H1 (cell line): ENCODE results near the gene PDE8B. TPM values are rescaled to one million over a fixed set of nuclear protein-coding genes. Genes with fewer than 3 reads are reported as not detected.

ENCODE experiments used
- CTCF ChIA-PET: fragments of 300-600 bp; sonication (Branson Sonifier 250); formaldehyde crosslinking; loops from one replicate; lab custom pipeline; 2021; ENCODE audit not compliant: partially characterized antibody; lab: Charles Lee
- POLR2A ChIA-PET: fragments of 300-600 bp; sonication (Branson Sonifier 250); formaldehyde crosslinking; loops from one replicate; lab custom pipeline; 2021; ENCODE audit warnings: inconsistent platforms; ENCODE audit not compliant: partially characterized antibody; lab: Charles Lee
- DNase-seq, 2 experiments: peaks; one replicate each; pipeline versions ENCODE4 v3.0.0 to v3.0.0-alpha.2; 2010 to 2022; ENCODE audit warnings: low spot score in 2 of 2, low read depth in 1 of 2, mixed read lengths in 1 of 2
- FAIRE-seq: peaks from 2 replicates; lab custom pipeline; 2011; peaks lifted over from hg19 to GRCh38; lab: Jason Lieb, UNC
- H2AFZ ChIP-seq: 2 replicates; pipeline ENCODE4 v1.8.1; 2012; ENCODE audit warnings: low read length, inconsistent platforms
- H2AK5ac ChIP-seq: 2 replicates; pipeline ENCODE4 v1.6.1; 2013; ENCODE audit warnings: low read depth, low read length
- H2BK120ac ChIP-seq: replicated peaks from 2 replicates; pipeline ENCODE3; 2013; ENCODE audit warnings: low read depth, low read length, inconsistent platforms
- H2BK12ac ChIP-seq: 2 replicates; pipeline ENCODE4 v1.6.1; 2013; ENCODE audit warnings: low read depth, low read length
- H2BK15ac ChIP-seq: 2 replicates; pipeline ENCODE4 v1.6.1; 2013; ENCODE audit warnings: low read length
- H2BK20ac ChIP-seq: 2 replicates; pipeline ENCODE4 v1.6.1; 2013; ENCODE audit warnings: low read length
- H2BK5ac ChIP-seq: 2 replicates; pipeline ENCODE4 v1.6.1; 2013; ENCODE audit warnings: low read depth, low read length
- H3K14ac ChIP-seq: 2 replicates; pipeline ENCODE4 v1.6.1; 2013; ENCODE audit warnings: inconsistent platforms; ENCODE audit not compliant: insufficient read length
- H3K18ac ChIP-seq: 2 replicates; pipeline ENCODE4 v1.6.1; 2013; ENCODE audit warnings: low read length; ENCODE audit errors: extremely low read depth
- H3K23ac ChIP-seq: 2 replicates; pipeline ENCODE4 v1.6.1; 2013; ENCODE audit warnings: inconsistent platforms; ENCODE audit not compliant: insufficient read length
- H3K23me2 ChIP-seq: 2 replicates; pipeline ENCODE4 v1.6.1; 2013; ENCODE audit warnings: low read depth, low read length
- H3K27ac ChIP-seq: 2 replicates; pipeline ENCODE4 v1.6.1; 2011; ENCODE audit warnings: low read depth, low read length, inconsistent platforms
- H3K27me3 ChIP-seq, 4 experiments: replicated peaks in 1 of 4; 1 replicate in 1 of 4; 2 replicates in 3 of 4; pipeline versions ENCODE4 v1.6.1 to v1.8.1; 2011 to 2013; ENCODE audit warnings: low read length in 3 of 4, mild to moderate bottlenecking in 3 of 4, inconsistent platforms in 2 of 4, mixed read lengths in 2 of 4, moderate library complexity in 1 of 4; ENCODE audit not compliant: control insufficient read depth in 3 of 4, insufficient read depth in 3 of 4; ENCODE audit errors: extremely low read depth in 1 of 4
- H3K36me3 ChIP-seq, 4 experiments: 2 replicates each; pipeline versions ENCODE4 v1.6.1 to v1.8.1; 2011 to 2013; ENCODE audit warnings: mild to moderate bottlenecking in 4 of 4, low read length in 3 of 4, moderate library complexity in 2 of 4, control low read depth in 1 of 4, inconsistent platforms in 1 of 4; ENCODE audit not compliant: insufficient read depth in 4 of 4, control insufficient read depth in 2 of 4
- H3K4ac ChIP-seq: replicated peaks from 2 replicates; pipeline ENCODE3; 2013; ENCODE audit warnings: low read length, low read depth, mixed read lengths, inconsistent platforms; ENCODE audit not compliant: insufficient read length
- H3K4me1 ChIP-seq, 4 experiments: replicated peaks in 1 of 4; 1 replicate in 1 of 4; 2 replicates in 3 of 4; pipeline versions ENCODE4 v1.6.1 to v1.8.1; 2011 to 2013; ENCODE audit warnings: low read length in 3 of 4, inconsistent platforms in 2 of 4, mixed read lengths in 1 of 4; ENCODE audit not compliant: insufficient read depth in 4 of 4, control insufficient read depth in 3 of 4
- H3K4me2 ChIP-seq, 2 experiments: 2 replicates each; pipeline versions ENCODE4 v1.6.1 to v1.8.1; 2011 to 2013; ENCODE audit warnings: low read depth in 2 of 2, low read length in 2 of 2, control low read depth in 1 of 2, inconsistent platforms in 1 of 2, mild to moderate bottlenecking in 1 of 2; ENCODE audit not compliant: insufficient read depth in 1 of 2
- H3K4me3 ChIP-seq, 4 experiments: fragments of 200-600, 300-600 bp in 1 of 4; sonication (generic), shearing (Covaris generic), sonication (Bioruptor Twin) in 1 of 4; 2 replicates each; pipeline versions ENCODE4 v1.5.1 to v1.8.1; 2011 to 2016; ENCODE audit warnings: low read length in 4 of 4, low read depth in 3 of 4, control low read depth in 2 of 4, inconsistent platforms in 2 of 4, mild to moderate bottlenecking in 2 of 4, mixed read lengths in 1 of 4, moderate library complexity in 1 of 4; ENCODE audit not compliant: insufficient read depth in 2 of 4; ENCODE audit errors: extremely low read depth in 1 of 4
- H3K56ac ChIP-seq: replicated peaks from 2 replicates; pipeline ENCODE3; 2013; ENCODE audit warnings: low read depth, mild to moderate bottlenecking, mixed read lengths, low read length, inconsistent platforms; ENCODE audit not compliant: insufficient read length
- H3K79me1 ChIP-seq: 2 replicates; pipeline ENCODE4 v1.6.1; 2013; ENCODE audit warnings: low read depth, low read length, control low read depth
- H3K79me2 ChIP-seq, 2 experiments: 2 replicates each; pipeline versions ENCODE4 v1.6.1 to v1.8.1; 2012 to 2013; ENCODE audit warnings: low read length in 2 of 2, mild to moderate bottlenecking in 2 of 2, inconsistent platforms in 1 of 2; ENCODE audit not compliant: insufficient read depth in 2 of 2, control insufficient read depth in 1 of 2
- H3K9ac ChIP-seq, 4 experiments: replicated peaks in 1 of 4; 1 replicate in 1 of 4; 2 replicates in 3 of 4; pipeline versions ENCODE4 v1.6.1 to v1.8.1; 2011 to 2013; ENCODE audit warnings: low read depth in 3 of 4, low read length in 3 of 4, control low read depth in 2 of 4, mild to moderate bottlenecking in 2 of 4, moderate library complexity in 2 of 4, inconsistent platforms in 1 of 4; ENCODE audit errors: extremely low read depth in 1 of 4
- H3K9me3 ChIP-seq, 2 experiments: 2 replicates each; pipeline versions ENCODE4 v1.6.1 to v1.8.1; 2012 to 2013; ENCODE audit warnings: mild to moderate bottlenecking in 2 of 2, moderate library complexity in 2 of 2, control low read depth in 1 of 2, inconsistent platforms in 1 of 2, low read depth in 1 of 2, low read length in 1 of 2, mixed read lengths in 1 of 2; ENCODE audit not compliant: insufficient read depth in 2 of 2
- H4K20me1 ChIP-seq, 2 experiments: replicated peaks in 1 of 2; 2 replicates each; pipeline versions ENCODE3 to v1.8.1; 2011 to 2013; ENCODE audit warnings: inconsistent platforms in 2 of 2, low read length in 2 of 2, mild to moderate bottlenecking in 1 of 2; ENCODE audit not compliant: insufficient read depth in 2 of 2, control insufficient read depth in 1 of 2
- H4K5ac ChIP-seq: 2 replicates; pipeline ENCODE4 v1.6.1; 2013; ENCODE audit warnings: low read length, low read depth, mixed read lengths, inconsistent platforms; ENCODE audit not compliant: insufficient read length
- H4K8ac ChIP-seq: 2 replicates; pipeline ENCODE4 v1.8.0; 2013; ENCODE audit warnings: mild to moderate bottlenecking, moderate library complexity, low read length, inconsistent platforms; ENCODE audit not compliant: insufficient read depth; ENCODE audit errors: extremely low read depth
- H4K91ac ChIP-seq: replicated peaks from 2 replicates; pipeline ENCODE3; 2013; ENCODE audit warnings: low read length, mixed read lengths, inconsistent platforms; ENCODE audit not compliant: insufficient read length
- CEBPB ChIP-seq: IDR thresholded peaks from 2 replicates; pipeline ENCODE4 v1.6.1; 2012; ENCODE audit warnings: low read depth, low read length
- NRF1 ChIP-seq: IDR thresholded peaks from 2 replicates; pipeline ENCODE4 v1.6.1; 2011; ENCODE audit warnings: mild to moderate bottlenecking, low read depth, low read length, improper control_type of control experiment
- WGBS, 2 experiments: shearing (Covaris generic) in 1 of 2; methylation state at CpG; one replicate each; pipeline versions ENCODE4 v1.1.6 to v1.1.7; 2013 to 2015; ENCODE audit warnings: low lambda C conversion rate in 2 of 2, mixed read lengths in 2 of 2, inconsistent platforms in 1 of 2, low coverage in 1 of 2, missing lambda C conversion rate in 1 of 2; ENCODE audit not compliant: insufficient replicate concordance in 2 of 2, insufficient coverage in 1 of 2, insufficient read length in 1 of 2; ENCODE audit errors: extremely low coverage in 1 of 2, missing lambda C conversion rate in 1 of 2; 5-methylcytosine and 5-hydroxymethylcytosine counted together
- polyA plus RNA-seq, 7 experiments: library from polyadenylated mRNA; depleted of rRNA in 3 of 7; stranded (reverse) in 5 of 7; unstranded in 2 of 7; fragments of >200 nt in 5 of 7; fragments of 200-250 nt in 2 of 7; gene quantifications; 1 replicate in 5 of 7; 2 replicates in 1 of 7; 4 replicates in 1 of 7; pipeline versions ENCODE4 v1.2.1 to v1.2.3, GENCODE V29; 2011 to 2013; ENCODE audit warnings: missing spikeins in 2 of 7, mixed read lengths in 2 of 7
- total RNA-seq: library from RNA; stranded (reverse); fragmentation: NEBNext Ultra II Directional; extraction: Animal tissue kit (Norgen Biotek cat#: 25700); gene quantifications from 2 replicates; pipeline ENCODE4 v1.2.1, GENCODE V29; 2021
- TF ChIP-seq, protein P1 (sequence below): IDR thresholded peaks from 2 replicates; pipeline ENCODE4 v1.6.1; 2012; ENCODE audit warnings: inconsistent platforms

Gene PDE8B
- total and polyA plus RNA-seq, 2 of the 8 experiments (the other 6 are each of a cell fraction or from before 2014, with no cell fraction given): 0.32 to 1.1 TPM

- no peak overlapping the region for H4K8ac ChIP-seq
- no peak overlapping the region for H2AK5ac ChIP-seq
- TF ChIP-seq NRF1 (no peak), CEBPB (peak; percentile 80)
- TF ChIP-seq, protein P1, sequence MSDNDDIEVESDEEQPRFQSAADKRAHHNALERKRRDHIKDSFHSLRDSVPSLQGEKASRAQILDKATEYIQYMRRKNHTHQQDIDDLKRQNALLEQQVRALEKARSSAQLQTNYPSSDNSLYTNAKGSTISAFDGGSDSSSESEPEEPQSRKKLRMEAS: no peak
- H3K23ac ChIP-seq: no peak overlapping the region
- no peak overlapping the region for H4K91ac ChIP-seq
- no peaks in the 10 kb centered on the region for H3K27me3 ChIP-seq
- H4K20me1 ChIP-seq: no peaks in the 10 kb centered on the region
- H3K79me2 ChIP-seq: no peaks in the 10 kb centered on the region
- CTCF ChIA-PET: interaction anchor here (1.3 to 1.9 kb wide), 2 partner anchors 19 to 21 kb away, joined by 3 to 5 read pairs; no protein-coding TSS in a partner anchor
- H3K27ac ChIP-seq: no peak overlapping the region
- no peak overlapping the region for H3K56ac ChIP-seq
- no peaks in the 10 kb centered on the region for H3K23me2 ChIP-seq
- no peaks in the 10 kb centered on the region for H3K36me3 ChIP-seq
- H2BK15ac ChIP-seq: no peak overlapping the region
- no peak overlapping the region for H4K5ac ChIP-seq
- no peak overlapping the region for H3K4me3 ChIP-seq
- no peak overlapping the region for H3K14ac ChIP-seq
- 84% methylated on average over 10 of the region's 10 CpGs; no CpG with 5 or more reads in 1 of the 2 experiments for WGBS, 2 experiments
- no peak overlapping the region for H2AFZ ChIP-seq
- H3K9me3 ChIP-seq: no peaks in the 10 kb centered on the region
- H3K79me1 ChIP-seq: no peaks in the 10 kb centered on the region
- DNase-seq (no peak), FAIRE-seq (no peak)
- H3K18ac ChIP-seq: no peak overlapping the region
- H2BK20ac ChIP-seq: no peak overlapping the region
- POLR2A ChIA-PET: interaction anchor here (0.7 kb wide), 1 partner anchor 78 kb away, joined by 3 read pairs; no protein-coding TSS in a partner anchor
- no peak overlapping the region for H2BK120ac ChIP-seq
- no peak overlapping the region for H2BK12ac ChIP-seq
- H2BK5ac ChIP-seq: no peak overlapping the region
- H3K4ac ChIP-seq: no peak overlapping the region
- H3K4me1 ChIP-seq: no peaks in the 10 kb centered on the region
- no peak overlapping the region for H3K4me2 ChIP-seq
- H3K9ac ChIP-seq: no peak overlapping the region
Observed at GRCh38 chr5:77358255-77359205, 148.1 kb downstream of the PDE8B start.
